MG63 (cell line): ENCODE measurements around the gene IVNS1ABP. TPM values are rescaled to one million over a fixed set of nuclear protein-coding genes. Genes with fewer than 3 reads are reported as not detected.

ENCODE experiments used
- DNase-seq: peaks from one replicate; pipeline ENCODE4 v3.0.0-alpha.2; 2020
- H3K27me3 ChIP-seq: fragments of 250-450 bp; sonication (Bioruptor Pico); 2 replicates; pipeline ENCODE4 v1.5.1; 2020; ENCODE audit warnings: mild to moderate bottlenecking, moderate library complexity
- H3K36me3 ChIP-seq: fragments of 250-450 bp; sonication (Bioruptor Pico); 2 replicates; pipeline ENCODE4 v1.5.1; 2020; ENCODE audit warnings: mild to moderate bottlenecking, moderate library complexity
- H3K4me3 ChIP-seq: fragments of 250-450 bp; sonication (Bioruptor Pico); 2 replicates; pipeline ENCODE4 v1.5.1; 2020; ENCODE audit warnings: mild to moderate bottlenecking, moderate library complexity
- H3K9me3 ChIP-seq: fragments of 250-450 bp; sonication (Bioruptor Pico); 2 replicates; pipeline ENCODE4 v1.5.1; 2020; ENCODE audit warnings: mild to moderate bottlenecking, moderate library complexity
- total RNA-seq: library from RNA; depleted of rRNA; stranded (reverse); fragments of >200 nt; shearing (Covaris generic); gene quantifications from 2 replicates; pipeline ENCODE4 v1.2.3, GENCODE V29; 2014; ENCODE audit warnings: low replicate concordance

IVNS1ABP gene
- total RNA-seq, 1 experiment from 2014 or later: 28.5 TPM

DNA sequence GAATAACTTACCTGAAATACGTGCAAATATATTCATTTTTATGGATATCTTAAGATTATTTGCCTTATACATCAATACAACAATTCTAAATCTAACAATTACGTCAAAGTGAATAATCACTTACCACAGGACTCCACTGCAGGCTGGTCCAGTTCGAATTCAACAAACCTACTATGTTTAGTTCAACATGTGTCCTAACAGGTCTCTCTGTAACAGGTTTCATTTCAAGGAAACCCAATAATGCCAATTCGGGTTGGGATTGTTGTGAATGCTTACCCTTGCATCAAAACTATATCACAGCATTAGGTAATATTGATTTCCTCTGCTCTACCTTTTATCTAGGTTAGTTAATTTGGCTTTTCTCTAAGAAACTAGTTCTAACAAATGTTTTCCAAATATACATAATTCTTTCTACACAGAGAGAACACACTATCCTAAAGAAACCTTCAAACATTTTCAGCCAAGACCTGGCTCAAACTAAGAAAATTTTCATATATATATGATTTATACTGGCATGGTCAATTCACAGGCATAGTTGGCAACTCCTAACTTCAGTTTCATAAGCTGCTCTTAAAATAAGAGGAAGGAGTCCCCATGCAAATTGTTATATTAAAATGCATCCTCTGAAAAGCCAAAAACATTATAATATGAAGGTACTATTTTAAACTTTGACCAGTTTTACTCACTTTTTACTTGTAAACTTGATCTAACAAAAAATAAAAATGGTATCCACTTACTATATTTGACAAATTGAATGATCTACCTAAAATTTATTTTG lies 4.5 kb downstream of the IVNS1ABP start:
- H3K4me3 ChIP-seq: no peak overlapping the region
- H3K9me3 ChIP-seq: no peaks in the 10 kb centered on the region
- H3K27me3 ChIP-seq: no peaks in the 10 kb centered on the region
- peaks cover 43% of the 10 kb centered on the region for H3K36me3 ChIP-seq
- DNase-seq: no peak

DNA sequence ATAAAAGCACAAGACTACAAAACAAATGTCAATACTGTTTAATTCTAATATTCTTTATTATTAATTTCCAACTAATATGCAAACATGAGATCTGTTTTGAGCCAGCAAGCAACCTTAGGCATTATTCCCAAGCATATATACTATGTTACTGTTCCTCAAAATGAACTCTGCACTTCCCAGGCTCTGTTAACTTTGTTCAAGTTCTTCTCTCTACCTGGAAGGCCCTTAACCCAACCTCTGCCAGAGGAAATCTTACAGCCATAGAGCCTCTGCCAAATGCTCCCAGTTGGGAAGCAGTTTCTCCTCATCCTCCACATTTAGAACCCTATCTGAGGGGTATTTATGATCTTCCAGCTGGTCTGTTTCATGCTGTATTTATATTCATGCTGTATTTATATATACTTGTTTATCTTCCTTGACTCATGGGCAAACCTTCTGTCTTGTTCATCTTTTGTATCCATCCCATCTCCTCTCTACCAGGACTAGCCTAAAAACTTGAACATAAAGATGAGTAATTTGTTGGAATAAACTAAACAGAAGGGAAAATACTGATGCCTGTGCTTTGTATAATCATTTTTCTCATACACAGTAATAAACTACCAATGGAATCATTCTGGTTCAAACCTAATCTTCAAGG lies 5.3 kb downstream of the IVNS1ABP start:
- Histone ChIP-seq H3K9me3 (no peaks in the 10 kb centered on the region), H3K36me3 (peaks cover 49% of the 10 kb centered on the region), H3K27me3 (no peaks in the 10 kb centered on the region), H3K4me3 (no peak overlapping the region)
- no peak for DNase-seq

DNA sequence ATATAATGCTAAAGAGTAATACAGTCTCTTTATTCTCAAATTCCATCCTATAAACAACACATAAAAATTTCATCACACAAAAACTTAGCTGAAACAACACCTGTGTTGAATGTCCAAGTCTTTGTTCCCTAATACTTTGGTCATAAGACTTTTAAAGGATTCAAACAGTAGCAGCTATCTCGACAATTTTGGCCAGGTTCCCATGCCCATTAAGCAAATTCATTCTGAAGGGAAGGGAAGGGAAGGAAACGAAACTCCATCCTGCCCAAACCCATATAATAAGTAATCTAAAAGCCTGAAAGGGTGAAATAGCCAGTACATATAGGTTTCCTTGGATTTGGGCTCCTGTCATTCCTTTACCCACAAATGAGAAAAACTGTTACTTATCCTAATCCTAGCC lies 7.5 kb downstream of the IVNS1ABP start:
- Histone ChIP-seq H3K4me3 (no peak overlapping the region), H3K27me3 (no peaks in the 10 kb centered on the region), H3K9me3 (no peaks in the 10 kb centered on the region), H3K36me3 (peaks cover 65% of the 10 kb centered on the region)
- DNase-seq: no peak

DNA sequence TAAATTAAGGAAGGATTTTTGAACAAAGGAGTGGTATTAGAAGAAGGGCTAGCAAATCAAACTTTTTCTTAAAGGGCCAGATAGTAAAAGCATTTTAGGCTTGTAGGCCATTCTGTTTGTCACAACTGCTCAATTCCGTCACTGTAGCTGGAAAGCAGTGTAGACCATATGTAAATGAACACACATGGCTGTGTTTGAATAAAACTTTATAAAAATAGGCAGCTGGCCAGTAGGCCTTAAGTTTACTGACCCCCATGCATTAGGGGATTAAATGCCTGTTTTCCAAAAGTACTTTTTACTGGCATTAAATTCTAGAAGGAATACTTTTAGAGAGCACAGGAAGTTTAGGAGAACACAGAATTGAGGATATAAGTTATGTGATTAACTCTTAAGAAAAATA lies 8.9 kb downstream of the IVNS1ABP start:
- peaks cover 75% of the 10 kb centered on the region for H3K36me3 ChIP-seq
- no peaks in the 10 kb centered on the region for H3K27me3 ChIP-seq
- H3K4me3 ChIP-seq: no peak overlapping the region
- no peaks in the 10 kb centered on the region for H3K9me3 ChIP-seq
- no peak for DNase-seq

DNA sequence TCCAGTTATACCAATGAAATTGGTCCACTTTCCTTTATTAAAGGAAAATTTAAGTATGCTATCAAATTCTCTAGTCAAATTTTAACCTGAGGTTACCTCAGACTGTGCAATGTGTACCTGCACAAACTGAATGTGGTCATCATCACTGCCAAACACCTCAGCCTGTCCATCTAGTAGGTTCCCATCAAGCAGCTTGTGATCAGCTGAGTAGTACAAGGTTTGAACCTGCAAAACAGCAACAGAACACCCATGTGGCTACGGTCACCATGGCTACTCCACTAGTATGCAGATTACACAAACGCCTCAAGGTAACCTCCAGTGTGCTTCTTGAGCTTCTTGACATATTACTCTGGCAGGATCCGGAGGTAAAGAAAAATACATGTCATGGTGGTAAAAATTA lies 11.6 kb downstream of the IVNS1ABP start:
- Histone ChIP-seq H3K36me3 (peaks cover 97% of the 10 kb centered on the region), H3K9me3 (no peaks in the 10 kb centered on the region), H3K4me3 (no peak overlapping the region), H3K27me3 (no peaks in the 10 kb centered on the region)
- no peak for DNase-seq

DNA sequence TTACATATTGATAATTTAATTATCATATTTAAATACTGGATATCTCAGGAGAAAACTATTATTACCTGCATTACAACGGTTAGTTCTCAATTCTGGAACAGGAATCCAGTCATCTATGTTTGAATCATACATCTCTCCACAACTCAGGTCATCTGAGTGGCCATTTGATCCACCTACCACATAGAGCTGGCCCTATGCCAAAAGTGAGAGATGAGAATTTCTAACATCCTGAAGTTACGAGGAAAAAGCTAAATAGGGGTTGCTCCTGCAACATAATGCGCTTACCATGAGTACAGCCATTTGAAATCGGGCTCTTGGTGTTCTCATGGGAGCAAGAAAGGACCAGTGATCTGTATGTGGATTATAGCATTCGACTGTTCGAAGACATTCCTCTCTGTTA lies 16.9 kb downstream of the IVNS1ABP start:
- H3K9me3 ChIP-seq: no peaks in the 10 kb centered on the region
- no peak for DNase-seq

DNA sequence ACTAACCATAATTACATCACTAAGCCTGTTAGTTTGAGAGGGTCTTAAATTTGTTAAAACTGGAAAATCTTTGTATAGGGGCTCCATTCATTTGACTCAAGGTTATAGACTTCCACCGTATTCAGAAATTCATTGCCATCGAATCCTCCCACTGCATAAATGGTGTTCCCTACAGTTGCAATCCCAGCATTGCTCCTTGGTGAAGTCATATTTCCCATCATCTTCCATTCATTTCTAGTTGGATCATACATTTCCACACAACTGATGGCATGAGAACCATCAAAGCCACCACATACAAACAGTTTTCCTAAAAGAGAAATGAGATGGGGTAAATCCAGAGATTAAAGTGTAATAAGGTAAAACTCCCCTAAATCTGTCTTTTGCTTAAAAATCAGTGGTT lies 19.1 kb downstream of the IVNS1ABP start:
- peaks cover 89% of the 10 kb centered on the region for H3K36me3 ChIP-seq
- H3K4me3 ChIP-seq: no peak overlapping the region
- no peaks in the 10 kb centered on the region for H3K9me3 ChIP-seq
- H3K27me3 ChIP-seq: no peaks in the 10 kb centered on the region
- no peak for DNase-seq

More for the DNA sequence above, 16.9 kb downstream of the IVNS1ABP start:
- Histone ChIP-seq H3K4me3 (no peak overlapping the region), H3K27me3 (no peaks in the 10 kb centered on the region), H3K36me3 (peaks cover 90% of the 10 kb centered on the region)

DNA sequence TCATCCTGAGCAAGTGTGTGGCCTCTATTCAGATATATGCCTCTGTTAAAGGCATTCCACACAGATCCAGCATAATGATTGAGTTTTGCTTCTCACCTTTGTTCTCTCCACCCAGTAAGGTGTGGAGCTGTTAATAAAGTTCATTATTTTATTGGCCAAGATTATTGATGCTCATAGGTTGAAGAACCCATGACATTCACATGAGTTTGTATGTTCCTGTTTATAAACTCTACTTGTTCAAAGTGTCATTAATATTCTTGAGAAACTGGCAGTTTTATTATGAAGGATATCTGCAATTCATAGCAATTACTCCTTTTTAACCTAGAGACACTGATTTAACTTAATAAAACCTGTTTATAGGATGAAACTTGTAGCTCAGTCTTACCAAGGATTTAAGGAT lies 22.0 kb downstream of the IVNS1ABP start:
- Histone ChIP-seq H3K27me3 (no peaks in the 10 kb centered on the region), H3K4me3 (no peak overlapping the region), H3K9me3 (no peaks in the 10 kb centered on the region), H3K36me3 (peaks cover 62% of the 10 kb centered on the region)
- no peak for DNase-seq

DNA sequence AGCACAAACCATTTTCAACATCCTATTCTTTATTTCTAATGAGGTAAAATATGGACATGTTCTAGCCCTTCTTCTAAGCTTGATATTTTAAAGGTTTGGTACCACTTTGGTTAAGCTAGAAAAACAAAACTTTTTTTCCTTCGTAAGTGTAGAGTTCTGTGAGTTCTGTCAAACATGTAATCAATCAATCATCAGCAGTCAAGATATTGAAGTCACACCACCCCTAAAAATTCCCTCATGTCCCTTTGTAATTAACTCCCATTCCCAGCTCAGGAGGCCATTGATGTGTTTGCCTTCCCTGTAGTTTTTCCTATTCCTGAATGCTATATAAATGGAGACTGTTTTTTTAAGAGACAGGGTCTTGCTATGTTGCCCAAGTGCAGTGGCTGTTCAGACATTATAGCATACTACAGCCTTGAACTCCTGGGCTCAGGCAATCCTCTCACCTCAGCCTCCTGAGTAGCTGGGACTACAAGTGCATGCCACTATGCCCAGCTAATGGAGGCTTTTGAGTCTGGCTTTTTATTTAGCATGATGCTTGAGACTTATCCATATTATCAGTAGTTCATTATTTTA lies 23.0 kb downstream of the IVNS1ABP start:
- H3K4me3 ChIP-seq: no peak overlapping the region
- no peaks in the 10 kb centered on the region for H3K9me3 ChIP-seq
- peaks cover 52% of the 10 kb centered on the region for H3K36me3 ChIP-seq
- no peak for DNase-seq
- H3K27me3 ChIP-seq: no peaks in the 10 kb centered on the region

DNA sequence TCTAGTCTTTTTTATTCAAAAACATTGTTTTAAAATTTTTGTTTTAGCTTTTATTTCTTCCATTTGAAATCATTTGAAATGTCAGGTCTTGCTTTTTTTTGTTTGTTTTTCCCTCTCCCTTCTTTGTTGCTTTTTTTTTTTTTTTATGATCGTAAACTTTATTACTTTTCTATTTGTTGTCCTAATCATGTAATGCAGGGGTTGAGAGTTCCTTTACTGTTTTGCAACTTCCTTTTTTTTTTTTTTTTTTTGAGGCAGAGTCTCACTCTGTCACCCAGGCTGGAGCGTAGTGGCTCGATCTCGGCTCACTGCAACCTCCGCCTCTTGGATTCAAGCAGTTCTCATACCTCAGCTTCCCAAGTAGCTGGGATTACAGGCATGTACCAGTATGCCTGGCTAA lies 24.8 kb downstream of the IVNS1ABP start:
- Histone ChIP-seq H3K4me3 (no peak overlapping the region), H3K27me3 (no peaks in the 10 kb centered on the region)

DNA sequence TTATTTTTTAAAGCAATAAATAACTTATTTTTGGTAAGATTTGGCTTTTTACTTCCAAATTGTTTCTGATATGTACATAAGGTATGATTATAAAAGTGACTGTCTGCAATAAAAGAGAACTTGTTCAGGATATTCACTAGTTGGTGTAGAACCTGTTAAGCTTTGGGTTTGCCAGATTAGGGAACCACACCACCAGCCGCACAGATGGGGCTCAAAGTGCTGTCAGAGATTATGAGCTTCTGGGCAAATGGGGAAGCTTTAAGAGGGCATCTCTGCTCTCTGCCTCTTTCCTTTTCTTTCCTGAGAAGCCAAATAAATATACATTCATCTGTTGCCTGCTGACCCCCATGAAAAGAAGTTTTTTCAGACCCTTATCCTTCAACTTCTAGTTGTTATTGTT lies 25.4 kb downstream of the IVNS1ABP start:
- H3K4me3 ChIP-seq: no peak overlapping the region
- DNase-seq: no peak
- H3K36me3 ChIP-seq: peaks cover 29% of the 10 kb centered on the region
- H3K27me3 ChIP-seq: no peaks in the 10 kb centered on the region
- no peaks in the 10 kb centered on the region for H3K9me3 ChIP-seq

More for the DNA sequence above, 24.8 kb downstream of the IVNS1ABP start:
- H3K36me3 ChIP-seq: peaks cover 35% of the 10 kb centered on the region
- H3K9me3 ChIP-seq: no peaks in the 10 kb centered on the region
- no peak for DNase-seq

DNA sequence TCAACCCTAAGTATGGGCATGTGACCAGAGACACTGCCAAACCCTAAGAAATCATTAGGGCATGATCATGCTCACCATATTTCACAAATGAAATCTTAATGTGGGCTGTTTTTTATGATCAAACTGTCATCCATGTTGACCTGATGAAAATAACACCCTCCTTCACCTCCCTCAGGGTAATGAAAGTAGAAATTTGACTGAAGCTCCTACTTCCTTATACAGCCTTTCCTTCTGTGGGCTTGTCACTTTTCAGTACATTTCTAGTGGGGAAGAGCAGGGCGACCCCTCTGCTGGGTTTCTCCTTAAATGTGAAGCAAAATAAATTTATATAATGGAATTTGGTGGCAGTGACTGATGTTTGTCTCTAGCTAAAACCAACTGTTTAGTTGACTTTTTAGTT lies 25.9 kb downstream of the IVNS1ABP start:
- Histone ChIP-seq H3K36me3 (peaks cover 28% of the 10 kb centered on the region), H3K27me3 (no peaks in the 10 kb centered on the region), H3K9me3 (no peaks in the 10 kb centered on the region), H3K4me3 (no peak overlapping the region)
- DNase-seq: no peak

DNA sequence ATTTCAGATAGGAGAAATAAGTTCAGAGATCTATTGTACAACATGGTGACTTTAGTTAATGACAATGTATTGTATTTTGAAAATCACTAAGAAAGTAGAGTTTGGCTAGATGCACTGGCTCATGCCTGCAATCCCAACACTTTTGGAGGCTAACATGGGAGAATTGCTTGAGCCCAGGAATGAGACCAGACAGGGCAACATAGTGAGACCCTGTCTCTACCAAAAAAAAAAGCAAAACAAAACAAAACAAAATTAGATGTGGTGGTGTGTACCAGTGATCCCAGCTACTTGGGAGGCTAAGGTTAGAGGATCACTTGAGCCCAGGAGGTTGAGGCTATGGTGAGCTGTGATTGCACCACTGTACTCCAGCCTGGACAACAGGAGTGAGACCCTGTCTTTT lies 27.2 kb downstream of the IVNS1ABP start:
- no peaks in the 10 kb centered on the region for H3K27me3 ChIP-seq
- no peaks in the 10 kb centered on the region for H3K9me3 ChIP-seq
- no peak for DNase-seq
- H3K4me3 ChIP-seq: no peak overlapping the region
- H3K36me3 ChIP-seq: peaks cover 20% of the 10 kb centered on the region

DNA sequence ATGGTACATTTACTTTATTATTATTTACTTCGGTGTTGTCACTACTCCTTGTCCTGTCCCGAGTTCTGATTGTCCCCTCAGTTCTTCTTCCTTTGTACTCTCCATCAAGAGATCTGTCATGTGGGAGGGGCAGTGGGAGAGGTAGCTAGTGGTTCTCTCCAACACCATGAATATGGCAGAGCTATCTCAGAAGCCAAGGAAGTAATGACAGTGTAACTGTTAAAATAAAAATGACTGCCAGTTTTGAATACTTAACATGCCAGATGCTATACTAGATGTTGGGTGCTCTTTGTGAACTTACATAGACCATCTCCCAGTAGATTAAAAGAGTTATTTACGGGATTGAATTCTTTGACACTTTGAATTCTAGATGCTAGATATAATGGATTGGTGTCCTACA lies 28.6 kb downstream of the IVNS1ABP start:
- no peak for DNase-seq
- Histone ChIP-seq H3K27me3 (no peaks in the 10 kb centered on the region), H3K36me3 (peaks cover 6% of the 10 kb centered on the region), H3K9me3 (no peaks in the 10 kb centered on the region), H3K4me3 (no peak overlapping the region)

DNA sequence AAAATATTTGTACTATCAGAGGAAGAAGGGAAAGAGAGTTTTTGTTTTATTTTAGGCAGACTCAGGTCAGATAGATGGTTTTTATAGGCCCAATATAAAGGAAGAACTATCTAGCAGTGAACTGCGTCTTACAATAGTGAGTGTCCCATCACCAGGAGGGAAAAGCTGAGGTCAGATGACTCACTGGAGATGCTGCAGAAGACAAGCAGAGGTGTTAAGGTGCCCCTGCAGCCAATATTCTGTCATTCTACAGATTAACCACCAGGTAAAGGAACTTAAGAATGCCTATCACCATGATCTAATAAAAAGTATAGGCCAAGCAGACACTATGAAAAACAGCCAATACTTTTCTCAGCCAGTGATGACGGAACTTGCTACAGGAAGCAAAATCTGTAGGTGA lies 29.6 kb downstream of the IVNS1ABP start:
- H3K36me3 ChIP-seq: peaks cover 3% of the 10 kb centered on the region; the same call in 1 of the 2 replicates
- DNase-seq: no peak
- H3K4me3 ChIP-seq: no peak overlapping the region
- no peaks in the 10 kb centered on the region for H3K9me3 ChIP-seq
- no peaks in the 10 kb centered on the region for H3K27me3 ChIP-seq

DNA sequence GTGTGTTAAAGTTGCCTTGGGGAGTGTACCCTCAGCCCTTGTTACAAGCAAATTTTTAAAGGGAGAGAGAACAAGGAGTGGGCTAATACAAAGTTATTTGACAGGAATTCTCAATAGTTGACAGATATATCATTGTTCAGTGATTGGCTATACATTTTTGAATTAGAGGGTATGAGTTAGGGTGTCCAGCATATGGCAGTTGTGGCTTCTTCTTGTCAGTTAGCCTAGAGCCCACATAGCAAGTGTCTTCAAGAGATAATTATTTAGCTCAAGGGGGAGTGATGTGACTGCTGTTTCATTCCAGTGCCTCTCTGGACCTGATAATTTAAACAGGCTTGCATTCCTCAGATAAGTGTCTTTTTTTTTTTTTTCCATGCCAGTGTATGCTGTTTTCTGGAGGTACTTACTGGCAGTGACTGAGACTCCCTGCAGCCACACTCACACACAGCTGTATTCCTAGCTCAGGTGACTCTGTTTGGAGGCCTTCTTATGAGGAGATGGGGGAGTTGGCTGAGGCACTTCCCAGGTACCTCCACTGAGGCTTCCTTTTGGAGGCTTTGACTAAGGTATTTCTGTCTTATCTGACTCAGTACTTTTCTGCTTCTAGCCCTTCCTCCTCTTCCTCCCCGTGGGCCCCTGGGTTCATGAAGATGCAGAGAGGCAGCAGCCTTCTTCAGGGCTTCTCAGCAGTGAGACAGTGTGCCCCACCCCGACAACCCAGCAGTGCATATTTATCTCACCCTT lies 32.3 kb downstream of the IVNS1ABP start:
- Histone ChIP-seq H3K36me3 (peaks cover 3% of the 10 kb centered on the region; the same call in 1 of the 2 replicates), H3K27me3 (no peaks in the 10 kb centered on the region), H3K9me3 (no peaks in the 10 kb centered on the region), H3K4me3 (no peak overlapping the region)
- DNase-seq: no peak

DNA sequence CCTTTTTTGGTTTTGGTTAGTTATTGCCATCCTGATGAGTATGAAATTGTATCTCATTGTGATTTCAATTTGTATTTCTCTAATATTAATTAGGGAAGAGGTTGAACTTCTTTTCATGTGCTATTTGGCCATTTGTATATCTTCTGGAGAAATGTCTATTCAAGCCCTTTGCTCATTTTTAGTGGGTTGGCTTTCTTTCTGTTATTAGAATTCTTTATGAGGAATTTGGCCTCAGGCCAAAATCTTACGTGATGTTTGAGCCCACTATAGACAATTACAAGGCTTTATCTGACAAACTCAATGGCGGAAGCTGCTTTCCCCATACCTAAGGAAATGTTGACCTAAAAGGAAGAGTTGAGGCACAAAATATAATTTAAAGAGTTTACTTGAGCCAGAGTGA lies 32.9 kb downstream of the IVNS1ABP start:
- H3K36me3 ChIP-seq: peaks cover 3% of the 10 kb centered on the region; the same call in 1 of the 2 replicates
- no peak overlapping the region for H3K4me3 ChIP-seq
- no peaks in the 10 kb centered on the region for H3K27me3 ChIP-seq
- DNase-seq: no peak
- no peaks in the 10 kb centered on the region for H3K9me3 ChIP-seq
